A172 (cell line): ENCODE results near the gene KCNN4. TPM values are rescaled to one million over a fixed set of nuclear protein-coding genes. Genes with fewer than 3 reads are reported as not detected.

Source experiments
- DNase-seq: peaks from one replicate; pipeline ENCODE4 v3.0.0-alpha.2; 2015; ENCODE audit warnings: low spot score
- total RNA-seq: library from RNA; depleted of rRNA; stranded (reverse); fragments of >200 nt; shearing (Covaris generic); gene quantifications from 2 replicates; pipeline ENCODE4 v1.2.3, GENCODE V29; 2014; rRNA removed

KCNN4 gene
- total RNA-seq, 1 experiment from 2014 or later: 68.6 TPM

- no peak for DNase-seq
These were observed 61.4 kb downstream of the KCNN4 start for GRCh38 chr19:43719378-43719868.

- DNase-seq: no peak
These were observed 62.0 kb downstream of the KCNN4 start for GRCh38 chr19:43718627-43719377.

Other genes starting within 250 kb of the KCNN4 start
- gene ZNF575, start 247.8 kb downstream of the KCNN4 start, total RNA-seq: 0.62 TPM in 1 of 2 replicates, not detected in the other
- gene XRCC1, start 205.4 kb downstream of the KCNN4 start, total RNA-seq: 53.9 and 57.1 TPM in 2 replicates
- gene PINLYP, start 205.2 kb downstream of the KCNN4 start, total RNA-seq: 0.38 TPM in 1 of 2 replicates, not detected in the other
- 22.0 and 37.2 TPM in 2 replicates for gene IRGQ, start 184.8 kb downstream of the KCNN4 start, total RNA-seq
- gene ZNF576, start 184.4 kb downstream of the KCNN4 start, total RNA-seq: 15.8 and 22.5 TPM in 2 replicates
- not detected in 2 replicates for gene SRRM5, start 168.9 kb downstream of the KCNN4 start, total RNA-seq
- gene ZNF428, start 161.3 kb downstream of the KCNN4 start, total RNA-seq: 56.8 and 59.2 TPM in 2 replicates
- 78.5 and 139 TPM in 2 replicates for gene CADM4, start 141.1 kb downstream of the KCNN4 start, total RNA-seq
- 159 and 160 TPM in 2 replicates for gene PLAUR, start 110.8 kb downstream of the KCNN4 start, total RNA-seq
- gene IRGC, start 64.9 kb downstream of the KCNN4 start, total RNA-seq: not detected in 2 replicates
- 15.9 and 23.1 TPM in 2 replicates for gene SMG9, start 26.0 kb downstream of the KCNN4 start, total RNA-seq
- 0.31 TPM in 1 of 2 replicates, not detected in the other for gene LYPD5, start 21.5 kb upstream of the KCNN4 start, total RNA-seq
- gene ZNF283, start 46.3 kb upstream of the KCNN4 start, total RNA-seq: 4.7 and 5.2 TPM in 2 replicates
- 2.1 and 3.5 TPM in 2 replicates for gene ZNF404, start 103.0 kb upstream of the KCNN4 start, total RNA-seq
- 11.1 and 15.9 TPM in 2 replicates for gene ZNF45, start 154.3 kb upstream of the KCNN4 start, total RNA-seq
- 3.9 and 5.8 TPM in 2 replicates for gene ZNF221, start 170.3 kb upstream of the KCNN4 start, total RNA-seq
- gene ZNF155, start 203.2 kb upstream of the KCNN4 start, total RNA-seq: 5.1 and 5.8 TPM in 2 replicates
- 6.0 and 6.3 TPM in 2 replicates for gene ZNF230, start 222.0 kb upstream of the KCNN4 start, total RNA-seq
- gene ZNF222, start 244.4 kb upstream of the KCNN4 start, total RNA-seq: 7.2 and 9.0 TPM in 2 replicates